ENCODE measurements around the gene GCNA.
"Not testable (repeated sequence)": the region's sequence is repeated elsewhere in the genome, so short reads cannot be mapped to it uniquely, and the experiment has no call there.

GCNA gene

GRCh38 chrX:71636438-71637252 lies 58.4 kb downstream of the GCNA start:
- DNase-seq (ENCODE audit: low read depth): no peak
- no peak overlapping the region for H3K4me3 ChIP-seq (replicated peaks; ENCODE audit: low read depth, low read length)
- no peak for TF ChIP-seq CTCF (IDR thresholded peaks at IDR 0.05; ENCODE audit: low read length, missing control alignments)

- H3K4me3 ChIP-seq (replicated peaks; ENCODE audit: low read depth, low read length): no peak overlapping the region
- no peak for TF ChIP-seq CTCF (IDR thresholded peaks at IDR 0.05; ENCODE audit: low read length, missing control alignments)
- DNase-seq (ENCODE audit: low read depth): no peak
Observed at GRCh38 chrX:71637253-71637618, 59.0 kb downstream of the GCNA start.

- peak overlapping the region; percentile 21 for H3K4me3 ChIP-seq (replicated peaks; ENCODE audit: low read depth, low read length)
- peak; percentile 41 for DNase-seq (ENCODE audit: low read depth)
- no peak for TF ChIP-seq CTCF (IDR thresholded peaks at IDR 0.05; ENCODE audit: low read length, missing control alignments)
Observed at GRCh38 chrX:71637848-71638247, 59.6 kb downstream of the GCNA start.

- no peak overlapping the region for H3K4me3 ChIP-seq (replicated peaks; ENCODE audit: low read depth, low read length)
- no peak for DNase-seq (ENCODE audit: low read depth)
- TF ChIP-seq CTCF (IDR thresholded peaks at IDR 0.05; ENCODE audit: low read length, missing control alignments): no peak
Observed at GRCh38 chrX:71638409-71638808, 60.2 kb downstream of the GCNA start.

GRCh38 chrX:71640002-71640401 lies 61.8 kb downstream of the GCNA start:
- no peak overlapping the region for H3K4me3 ChIP-seq (replicated peaks; ENCODE audit: low read depth, low read length)
- DNase-seq (ENCODE audit: low read depth): no peak
- no peak for TF ChIP-seq CTCF (IDR thresholded peaks at IDR 0.05; ENCODE audit: low read length, missing control alignments)

- H3K4me3 ChIP-seq (replicated peaks; ENCODE audit: low read depth, low read length); DNase-seq (ENCODE audit: low read depth): not testable (repeated sequence)
Observed at GRCh38 chrX:71644406-71644805, 66.2 kb downstream of the GCNA start.

- no peak overlapping the region for H3K4me3 ChIP-seq (replicated peaks; ENCODE audit: low read depth, low read length)
- peak; percentile 11 for TF ChIP-seq CTCF (IDR thresholded peaks at IDR 0.05; ENCODE audit: low read length, missing control alignments)
- no peak for DNase-seq (ENCODE audit: low read depth)
Observed at GRCh38 chrX:71650333-71650969, 72.2 kb downstream of the GCNA start.

All from fibroblast of pulmonary artery (primary cell).